Activated naive CD4-positive, alpha-beta T cell treated with Interleukin-2 at 50 U/mL for 16 hours (primary cell): ENCODE measurements around the gene NUDT8.
"Not testable (repeated sequence)": the region's sequence is repeated elsewhere in the genome, so short reads cannot be mapped to it uniquely, and the experiment has no call there.

Source experiments
- DNase-seq: peaks from one replicate; pipeline ENCODE4 v3.0.0-alpha.2; 2020

NUDT8 gene, protein sequence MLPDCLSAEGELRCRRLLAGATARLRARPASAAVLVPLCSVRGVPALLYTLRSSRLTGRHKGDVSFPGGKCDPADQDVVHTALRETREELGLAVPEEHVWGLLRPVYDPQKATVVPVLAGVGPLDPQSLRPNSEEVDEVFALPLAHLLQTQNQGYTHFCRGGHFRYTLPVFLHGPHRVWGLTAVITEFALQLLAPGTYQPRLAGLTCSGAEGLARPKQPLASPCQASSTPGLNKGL

DNA sequence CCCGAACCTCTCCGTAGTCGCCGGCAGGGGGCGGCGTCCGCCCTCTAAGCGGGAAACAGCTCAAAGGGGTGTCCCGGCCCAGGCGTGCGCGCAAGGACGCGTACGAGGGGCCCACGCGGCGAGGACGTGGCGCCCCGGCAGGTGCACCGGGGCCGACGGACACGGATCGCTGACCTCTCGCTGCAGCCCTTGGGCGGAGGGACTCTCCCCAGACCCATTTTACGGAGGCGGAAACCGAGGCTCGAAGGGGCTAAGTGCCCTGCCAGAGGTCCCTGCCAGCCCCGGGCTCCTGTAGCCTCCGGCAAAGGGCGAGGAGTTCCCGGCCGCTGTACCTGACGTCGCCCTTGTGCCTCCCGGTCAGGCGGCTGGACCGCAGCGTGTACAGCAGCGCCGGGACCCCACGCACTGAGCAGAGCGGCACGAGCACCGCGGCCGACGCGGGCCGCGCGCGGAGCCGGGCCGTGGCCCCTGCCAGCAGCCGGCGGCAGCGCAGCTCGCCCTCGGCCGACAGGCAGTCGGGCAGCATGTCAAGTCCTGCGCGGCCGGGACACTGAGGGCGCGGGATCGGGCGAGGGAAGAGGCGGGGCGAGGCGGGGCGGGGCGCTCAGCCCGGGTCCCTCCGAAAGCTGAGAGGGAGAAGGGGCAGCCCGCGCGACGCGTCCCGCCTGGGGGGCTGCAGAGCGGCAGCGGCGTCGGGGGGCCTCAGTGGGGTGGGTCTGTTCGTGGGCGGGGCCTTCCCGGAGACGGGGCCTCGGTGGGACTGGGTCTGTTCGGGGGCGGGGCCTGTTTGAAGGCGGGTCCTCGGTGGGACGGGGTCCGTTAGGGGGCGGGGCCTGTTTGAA, at the start of gene NUDT8:
Gene NUDT8, minus strand, starts transcription at position 552 of the 842 bp plus-strand sequence. Its CDS starts 26 bp downstream, at position 526.
- DNase-seq, result peak; percentile 91

GRCh38 chr11:67675058-67675747, 45.5 kb upstream of the NUDT8 start:
- DNase-seq, result no peak

GRCh38 chr11:67674442-67674871, 44.7 kb upstream of the NUDT8 start, which contains the start of gene ALDH3B2:
ALDH3B2 (minus strand) TSS chr11:67674623; CDS start chr11:67666935, 7,688 bp downstream.
- DNase-seq, result no peak

DNA sequence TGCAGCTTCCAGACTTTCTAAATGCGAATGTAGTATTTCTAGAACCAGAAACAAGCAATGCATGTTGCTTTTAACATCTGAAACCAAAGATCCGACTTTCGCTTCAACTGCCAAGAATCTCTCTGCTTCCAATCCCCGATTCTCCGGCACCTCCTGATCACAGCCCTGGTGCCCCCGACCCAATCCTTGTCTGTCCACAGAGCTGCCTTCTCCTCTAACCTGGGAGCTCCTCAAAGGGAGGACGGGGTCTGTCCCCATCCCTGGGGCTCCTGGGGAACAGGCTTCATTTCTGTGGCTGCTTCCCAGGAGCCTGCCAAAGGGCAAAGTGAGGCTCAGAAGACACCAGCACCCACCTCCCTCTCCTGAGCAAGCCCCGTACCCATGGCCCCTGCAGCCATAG, 44.2 kb upstream of the NUDT8 start:
- DNase-seq, result no peak

- no peak for DNase-seq
These were observed 43.6 kb upstream of the NUDT8 start for GRCh38 chr11:67673358-67673757.

DNA sequence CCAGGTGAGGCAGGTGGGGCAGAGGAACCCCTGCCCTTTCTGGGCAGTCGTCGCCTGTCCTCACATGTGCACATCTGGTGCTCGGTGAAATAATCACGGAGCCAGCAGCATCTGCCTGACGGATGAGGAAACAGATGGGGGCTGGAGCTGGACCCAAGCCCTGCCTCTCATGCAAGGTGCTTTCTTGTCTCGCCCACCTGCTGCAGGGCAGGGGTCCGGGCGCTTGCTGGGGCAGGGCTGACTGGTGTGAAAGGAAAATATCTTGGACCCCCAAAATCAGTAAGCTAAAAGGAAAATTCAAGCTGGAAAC, 41.4 kb upstream of the NUDT8 start:
- DNase-seq, result no peak

DNA sequence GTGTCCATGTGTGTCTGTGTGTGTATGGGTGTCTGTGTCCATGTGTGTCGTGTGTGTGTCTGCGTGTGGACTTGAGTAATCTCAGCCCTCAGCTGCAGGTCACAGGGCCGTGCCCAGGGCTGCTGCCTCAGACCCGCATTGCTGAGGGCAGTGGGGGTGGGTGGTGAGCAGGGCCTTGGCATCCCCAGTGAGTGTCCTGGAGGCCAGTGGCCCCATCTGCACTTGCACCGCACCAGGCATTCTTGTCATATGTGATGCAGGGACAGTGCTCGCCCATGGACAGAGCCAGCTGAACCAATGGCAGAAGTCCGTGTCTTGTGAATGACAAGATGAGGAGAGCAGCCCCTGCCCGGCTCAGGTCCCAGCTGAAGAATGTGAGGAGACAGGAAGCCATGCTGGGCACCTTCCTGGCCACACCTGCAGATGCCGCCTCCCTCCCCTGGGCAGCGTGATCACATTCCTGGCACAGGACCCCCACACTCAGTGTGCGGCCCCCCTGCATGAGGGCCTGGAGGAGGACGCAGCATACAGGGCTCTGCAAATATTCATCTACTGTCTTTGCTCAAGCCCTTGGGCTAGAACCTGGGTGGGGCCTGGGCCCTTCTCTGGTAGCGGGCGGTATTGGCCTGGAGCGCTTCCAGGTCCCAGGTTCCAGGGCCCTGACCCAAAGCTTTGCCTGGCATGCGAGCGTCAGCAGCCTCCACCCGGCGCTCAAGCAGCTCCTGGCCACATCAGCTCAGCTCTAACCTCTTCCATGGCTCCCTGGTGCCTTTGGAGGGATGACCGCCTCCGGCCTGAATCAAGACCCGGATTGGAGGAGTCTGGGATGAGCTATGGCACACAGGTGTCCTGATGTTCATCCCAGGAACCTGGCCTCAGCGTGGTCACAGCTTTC, 40.8 kb upstream of the NUDT8 start:
- DNase-seq, result no peak

GRCh38 chr11:67668192-67668551, 38.4 kb upstream of the NUDT8 start:
- DNase-seq, result no peak

- DNase-seq, result no peak
These were observed 37.9 kb upstream of the NUDT8 start for GRCh38 chr11:67667490-67668191.

- DNase-seq, result no peak
These were observed 37.1 kb upstream of the NUDT8 start for GRCh38 chr11:67666676-67667489.

DNA sequence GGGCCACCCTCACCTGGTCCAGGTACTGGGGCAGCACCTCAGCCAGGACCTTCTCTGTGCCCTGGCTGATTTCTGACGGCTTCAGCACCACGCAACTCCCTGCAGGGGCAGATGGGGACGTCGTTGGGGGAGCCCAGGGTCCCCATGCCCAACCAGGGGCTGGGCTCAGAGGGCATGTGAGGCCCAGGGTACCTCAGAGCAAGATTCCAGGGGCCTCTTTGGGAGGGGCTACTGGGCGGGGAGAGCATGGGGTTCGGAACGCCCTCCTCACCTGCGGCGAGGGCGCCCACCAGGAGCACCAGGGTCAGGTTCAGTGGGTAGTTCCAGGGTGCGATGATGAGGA, 36.5 kb upstream of the NUDT8 start:
- DNase-seq, result no peak

- no peak for DNase-seq
These were observed 36.0 kb upstream of the NUDT8 start for GRCh38 chr11:67665541-67666302.

GRCh38 chr11:67664696-67665540, 35.2 kb upstream of the NUDT8 start:
- no peak for DNase-seq

DNA sequence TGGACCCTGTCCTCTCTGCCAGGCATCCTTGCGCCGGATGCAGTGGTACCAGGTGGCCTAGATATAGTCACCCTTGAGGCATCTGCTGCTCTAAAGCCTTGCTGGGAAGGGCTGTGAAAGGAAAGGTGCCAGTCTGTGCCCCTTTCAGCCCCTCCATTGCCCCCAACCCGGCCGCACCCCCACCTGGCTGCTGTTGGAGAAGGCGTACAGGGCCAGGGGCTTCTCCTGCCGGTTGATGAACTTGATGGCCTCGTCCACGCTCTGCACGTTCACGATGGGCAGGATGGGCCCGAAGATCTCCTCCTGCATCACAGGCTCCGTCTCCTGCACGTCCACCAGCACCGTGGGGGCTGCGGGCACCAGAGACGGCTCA, 34.5 kb upstream of the NUDT8 start:
- DNase-seq, result no peak

GRCh38 chr11:67663532-67664212, 33.9 kb upstream of the NUDT8 start:
- no peak for DNase-seq

- no peak for DNase-seq
These were observed 33.2 kb upstream of the NUDT8 start for GRCh38 chr11:67662835-67663531.

DNA sequence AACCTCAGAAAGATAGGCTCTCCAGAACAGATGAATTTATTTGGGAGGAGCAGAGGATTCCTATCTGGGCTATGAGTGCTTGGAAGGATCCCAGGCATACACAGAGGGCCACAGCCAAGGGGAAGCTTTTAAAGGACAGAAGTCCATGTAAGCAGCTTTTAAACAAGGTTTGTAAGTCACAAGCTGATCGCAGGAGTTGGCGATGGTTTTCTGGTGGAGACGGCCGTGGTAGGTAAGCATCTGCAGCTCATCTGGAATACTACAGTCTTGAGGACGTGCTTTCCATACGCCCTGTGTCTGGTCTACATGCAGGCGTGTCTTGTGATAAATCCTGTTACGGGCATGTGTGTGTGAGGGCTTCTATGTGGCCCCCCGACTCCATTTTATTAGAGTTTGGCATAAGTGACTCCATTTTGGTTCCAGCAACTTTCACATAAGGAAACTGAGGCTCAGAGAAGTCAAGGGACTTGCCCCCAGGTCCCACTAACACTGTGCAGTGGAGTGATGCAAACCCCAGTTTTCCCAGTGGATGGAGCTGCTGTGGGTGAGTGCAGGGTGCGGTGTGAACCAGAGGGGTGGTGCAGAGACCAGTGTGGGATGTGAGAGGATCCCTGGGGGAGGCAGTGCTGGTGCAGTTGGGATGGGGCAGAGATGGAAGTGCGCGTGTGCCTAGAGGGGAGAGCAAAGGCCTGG, 32.6 kb upstream of the NUDT8 start:
- no peak for DNase-seq

- not testable (repeated sequence) for DNase-seq
These were observed 31.0 kb upstream of the NUDT8 start for GRCh38 chr11:67660752-67661151.
